Myometrial cell (primary cell): ENCODE data around the gene DRICH1. TPM values are rescaled to one million over a fixed set of nuclear protein-coding genes. Genes with fewer than 3 reads are reported as not detected.

ENCODE experiments used
- total RNA-seq: library from RNA; depleted of rRNA; stranded (reverse); fragments of >200 nt; gene quantifications from 2 replicates; pipeline ENCODE4 v1.2.3, GENCODE V29; 2015

The DRICH1 gene, protein sequence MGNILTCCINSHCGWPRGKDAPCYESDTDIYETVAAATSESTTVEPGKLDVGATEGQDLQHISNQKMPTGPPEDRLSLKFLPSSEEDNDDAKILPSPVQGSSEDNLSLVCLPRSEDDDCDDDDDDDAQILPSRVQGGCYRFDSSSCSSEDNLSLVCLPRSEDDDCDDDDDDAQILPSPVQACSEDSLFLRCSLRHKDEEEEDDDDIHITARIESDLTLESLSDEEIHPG
- total RNA-seq = not detected in 2 replicates

DNA sequence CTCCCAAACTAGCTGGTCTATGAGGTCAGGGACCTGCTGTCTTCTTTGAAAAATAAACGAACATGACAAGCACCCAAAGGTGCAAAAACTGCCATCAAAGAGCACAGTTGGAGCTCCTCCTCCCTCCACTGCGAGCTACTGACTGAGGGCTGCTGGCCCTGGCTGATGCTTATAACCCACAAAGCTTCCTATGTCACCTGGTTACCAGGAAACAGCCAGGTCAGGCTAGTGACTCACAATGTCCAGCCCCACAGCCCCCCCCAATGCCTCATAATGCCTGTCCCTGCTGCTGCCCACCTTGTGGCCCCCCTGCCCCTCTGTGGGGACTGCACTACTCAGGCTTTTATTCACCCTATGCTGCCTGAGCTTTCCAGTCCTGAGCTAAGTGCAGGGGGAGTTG, at the start of gene DRICH1:
Gene DRICH1 (minus strand): TSS at position 144 of the 400 bp plus-strand sequence. CDS start 298 bp downstream, outside the sequence.

DNA sequence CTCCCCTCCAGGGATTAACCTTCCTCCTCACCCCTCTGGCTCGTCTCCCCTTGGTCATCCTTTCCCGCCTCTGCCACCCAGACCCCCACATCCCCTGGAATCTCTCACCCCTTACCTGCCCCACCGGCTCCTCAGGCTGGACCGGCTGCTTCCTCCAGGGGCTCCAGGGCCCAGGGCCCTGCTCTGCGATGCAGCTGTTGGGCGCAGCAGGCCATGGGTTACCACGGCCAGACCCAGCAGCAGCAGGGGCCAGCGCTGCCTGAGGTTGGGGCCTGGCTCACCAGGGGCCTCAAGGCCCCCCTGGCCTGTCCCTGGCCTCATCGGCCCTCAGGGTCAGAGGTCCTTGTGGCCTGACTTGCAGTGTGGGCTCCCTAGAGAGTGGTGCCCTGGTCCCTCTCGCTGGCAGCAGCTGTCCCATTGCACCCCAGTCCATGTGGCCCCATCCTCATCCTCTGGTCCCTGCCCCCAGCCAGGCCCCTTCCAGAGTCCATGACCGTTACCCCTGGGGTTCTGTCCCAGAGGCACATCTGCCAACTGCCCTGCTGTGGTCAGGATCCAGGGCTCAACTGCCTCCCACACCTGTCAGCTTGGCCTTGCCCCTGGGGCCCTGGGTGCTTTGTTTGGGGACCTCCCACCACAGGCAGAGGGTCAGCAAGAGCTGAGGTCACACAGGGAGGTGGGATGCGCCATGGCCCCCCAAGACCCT, 52.1 kb downstream of the DRICH1 start, which contains the start of gene IGLL1:
Gene IGLL1 (minus strand): TSS at position 421 of the 706 bp plus-strand sequence. CDS start 100 bp downstream, at position 321.

Other genes starting within 250 kb of the DRICH1 start
- not detected in 2 replicates for gene IGLL1, start 52.0 kb downstream of the DRICH1 start, total RNA-seq
- not detected in 2 replicates for gene RGL4, start 58.7 kb upstream of the DRICH1 start, total RNA-seq
- 2.7 and 2.9 TPM in 2 replicates for gene ZNF70, start 118.8 kb upstream of the DRICH1 start, total RNA-seq
- not detected in 2 replicates for gene VPREB3, start 122.1 kb upstream of the DRICH1 start, total RNA-seq
- 1.1 and 1.2 TPM in 2 replicates for gene C22orf15, start 130.7 kb upstream of the DRICH1 start, total RNA-seq
- gene CHCHD10, start 135.7 kb upstream of the DRICH1 start, total RNA-seq = 1.9 and 2.3 TPM in 2 replicates
- gene MMP11, start 140.5 kb upstream of the DRICH1 start, total RNA-seq = 7.4 and 11.2 TPM in 2 replicates
- 121 and 151 TPM in 2 replicates for gene SMARCB1, start 154.6 kb upstream of the DRICH1 start, total RNA-seq
- gene DERL3, start 206.7 kb upstream of the DRICH1 start, total RNA-seq = 2.3 TPM in 1 of 2 replicates, not detected in the other
- 6.9 and 11.2 TPM in 2 replicates for gene SLC2A11, start 225.6 kb upstream of the DRICH1 start, total RNA-seq